Activated CD8-positive, alpha-beta memory T cell treated with anti-CD3 and anti-CD28 coated beads for 36 hours (primary cell): ENCODE data around the gene HSDL2. TPM values are rescaled to one million over a fixed set of nuclear protein-coding genes. Genes with fewer than 3 reads are reported as not detected.
"Not testable (repeated sequence)": the region's sequence is repeated elsewhere in the genome, so short reads cannot be mapped to it uniquely, and the experiment has no call there.

Experiments
- CTCF ChIA-PET: fragments of 350-600 bp; sonication (Branson Sonifier 250); formaldehyde crosslinking; loops from one replicate; lab custom pipeline; 2021; ENCODE audit warnings: antibody characterized with exemption; lab: Charles Lee
- POLR2A ChIA-PET: fragments of 350-600 bp; sonication (Branson Sonifier 250); formaldehyde crosslinking; loops from one replicate; lab custom pipeline; 2021; ENCODE audit warnings: antibody characterized with exemption; lab: Charles Lee
- total RNA-seq, 2 experiments: library from RNA; stranded (reverse); gene quantifications; one replicate each; pipeline ENCODE4 v1.2.3, GENCODE V29; 2021

HSDL2 gene
- total RNA-seq, 2 experiments from 2014 or later, result 15.8 to 16.6 TPM

DNA sequence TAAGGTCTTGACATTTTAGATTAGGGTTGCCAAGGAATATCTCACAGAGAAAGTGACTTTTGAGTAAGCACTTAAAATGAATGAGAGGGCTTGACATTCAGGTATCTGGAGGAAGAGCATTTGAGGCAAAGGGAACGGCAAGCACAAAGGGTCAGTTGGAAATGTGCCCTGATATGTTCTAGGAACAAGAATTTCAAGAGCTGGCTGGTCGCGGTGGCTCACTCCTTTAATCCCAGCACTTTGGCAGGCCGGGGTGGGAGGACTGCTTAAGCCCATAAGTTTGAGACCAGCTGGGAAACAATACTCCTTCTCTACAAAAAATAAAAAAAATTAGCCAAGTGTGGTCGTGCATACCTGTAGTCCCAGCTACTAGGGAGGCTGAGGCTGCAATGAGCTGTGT, 123.3 kb downstream of the HSDL2 start:
- ChIA-PET CTCF (interaction anchor here (0.6 kb wide), 1 partner anchor 750 kb away, joined by 5 read pairs; no protein-coding TSS in a partner anchor), POLR2A (no interaction called here)

DNA sequence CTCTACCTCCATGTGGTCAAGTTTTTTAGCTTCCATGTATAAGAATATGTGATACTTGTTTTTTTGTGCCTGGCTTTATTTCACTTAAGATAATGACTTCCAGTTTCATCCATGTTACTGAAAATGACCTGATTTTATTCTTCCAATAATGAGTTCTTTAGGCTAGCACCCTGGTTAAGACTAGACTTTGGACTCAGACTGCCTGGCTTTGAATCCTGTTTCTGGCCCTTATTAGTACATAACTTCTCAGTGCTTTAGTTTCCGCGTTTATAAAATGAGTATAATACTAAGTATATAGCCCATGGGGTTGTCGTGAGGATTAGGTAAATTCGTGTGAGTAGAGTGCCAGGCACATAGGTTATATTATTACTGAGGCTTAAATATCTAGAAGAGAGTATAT, 125.2 kb downstream of the HSDL2 start:
- CTCF ChIA-PET, result interaction anchor here (0.7 kb wide), 1 partner anchor 16 kb away, joined by 3 read pairs; no protein-coding TSS in a partner anchor
- POLR2A ChIA-PET, result no interaction called here

GRCh38 chr9:112505607-112506006, 125.7 kb downstream of the HSDL2 start:
- ChIA-PET CTCF (interaction anchor here (0.7 kb wide), 1 partner anchor 16 kb away, joined by 3 read pairs; no protein-coding TSS in a partner anchor), POLR2A (no interaction called here)

DNA sequence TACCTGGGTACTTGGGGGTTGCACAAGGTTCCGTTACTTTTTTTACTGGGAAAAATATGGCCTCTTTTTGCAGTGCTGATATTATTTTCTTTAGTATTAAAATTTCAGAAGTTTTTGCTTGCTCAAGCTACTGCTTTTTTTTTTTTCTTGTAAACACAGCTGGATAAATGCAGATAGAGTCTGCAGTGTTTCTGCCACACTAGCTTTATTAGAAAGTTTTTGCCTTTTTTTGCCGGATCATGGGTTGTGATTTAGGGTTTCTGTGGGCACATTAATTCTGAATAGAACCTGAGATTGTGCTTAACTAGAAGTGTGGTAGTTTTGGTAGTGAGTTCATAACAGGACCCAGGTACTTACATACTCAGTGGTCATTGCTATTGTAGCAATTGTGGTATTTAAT, 126.7 kb downstream of the HSDL2 start:
- CTCF ChIA-PET, result no interaction called here
- POLR2A ChIA-PET, result no interaction called here

DNA sequence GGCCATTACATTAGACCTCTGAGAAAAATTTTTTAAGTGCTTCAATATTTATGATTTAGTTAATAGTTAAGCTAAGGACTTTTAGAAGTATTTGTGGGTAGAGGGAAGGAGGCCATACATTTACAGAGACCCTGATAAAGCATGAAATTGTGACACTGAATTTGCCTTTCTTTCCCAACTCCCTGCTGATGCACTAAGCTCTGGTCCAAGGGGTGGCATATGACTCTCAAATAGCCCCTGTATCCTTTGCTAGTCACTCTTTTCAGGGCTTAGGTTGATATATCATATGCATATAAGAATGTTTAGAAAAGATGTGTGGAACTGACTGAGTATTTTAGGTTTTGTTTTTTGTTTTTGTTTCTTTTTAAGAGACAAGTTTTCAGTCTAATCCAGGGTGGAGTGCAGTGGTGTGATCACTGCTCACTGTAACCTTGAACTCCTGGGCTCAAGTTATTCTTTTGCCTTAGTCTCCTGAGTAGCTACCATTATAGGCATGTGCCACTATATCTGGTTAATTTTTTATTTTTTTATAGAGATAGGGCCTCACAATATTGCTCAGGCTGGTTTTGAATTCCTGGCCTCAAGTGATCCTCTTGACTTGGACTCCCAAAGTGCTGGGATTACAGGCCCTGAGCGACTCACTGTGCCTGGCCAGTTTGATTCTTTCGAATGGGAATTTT, 127.2 kb downstream of the HSDL2 start:
- CTCF ChIA-PET, result no interaction called here
- POLR2A ChIA-PET, result no interaction called here

GRCh38 chr9:112508377-112508776, 128.5 kb downstream of the HSDL2 start:
- ChIA-PET CTCF (interaction anchor here (0.6 to 0.7 kb wide), 2 partner anchors 99 to 155 kb away, joined by 4 to 5 read pairs; no protein-coding TSS in a partner anchor), POLR2A (interaction anchor here (0.7 kb wide), 1 partner anchor 191 kb away, joined by 3 read pairs; no protein-coding TSS in a partner anchor)

- CTCF ChIA-PET, POLR2A ChIA-PET: not testable (repeated sequence)
Observed at GRCh38 chr9:112512377-112512776, 132.5 kb downstream of the HSDL2 start.

GRCh38 chr9:112516769-112517168, 136.9 kb downstream of the HSDL2 start:
- ChIA-PET POLR2A (no interaction called here), CTCF (no interaction called here)

- CTCF ChIA-PET, result no interaction called here
- POLR2A ChIA-PET, result no interaction called here
Observed at GRCh38 chr9:112520069-112520468, 140.2 kb downstream of the HSDL2 start.

DNA sequence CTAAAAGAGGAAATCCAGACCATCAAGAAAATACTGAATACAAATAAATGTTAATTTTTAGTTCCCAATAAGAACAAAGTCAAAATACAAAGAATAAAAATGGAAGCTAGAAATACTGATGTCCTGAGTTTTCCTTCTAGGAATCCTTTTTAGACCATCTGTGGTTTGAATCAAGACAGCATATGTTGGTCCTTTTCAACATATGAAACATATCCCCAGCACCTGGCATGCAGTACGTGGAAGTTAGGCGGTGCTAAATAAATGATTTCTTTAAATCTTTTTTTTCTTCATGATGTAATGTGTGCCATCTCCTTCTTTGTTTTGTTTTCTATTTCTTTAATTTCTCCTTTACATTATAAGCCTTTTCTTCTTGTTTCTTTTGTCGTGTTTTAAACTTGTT, 140.7 kb downstream of the HSDL2 start:
- ChIA-PET POLR2A (no interaction called here), CTCF (interaction anchor here (0.6 kb wide), 1 partner anchor 350 kb away, joined by 3 read pairs; no protein-coding TSS in a partner anchor)

Other genes with a start within 250 kb of the HSDL2 start
- 1 to 10 TPM; 5.1 to 5.2 TPM for gene SUSD1, start 204.8 kb upstream of the HSDL2 start, total RNA-seq
- 100 to 1,000 TPM; 118 to 119 TPM for gene PTBP3, start 46.5 kb upstream of the HSDL2 start, total RNA-seq
- 1 to 10 TPM; 7.8 to 8.2 TPM for gene KIAA1958, start 106.7 kb downstream of the HSDL2 start, total RNA-seq